ENCODE data around the gene DPM2.

DPM2 gene

GRCh38 chr9:127983847-127984289 is 46.2 kb upstream of the DPM2 start:
- Histone ChIP-seq H3K27me3 (ENCODE audit: low read length) (no peaks in the 10 kb centered on the region), H3K9ac (ENCODE audit: low read length) (peak overlapping the region; percentile 80), H4K20me1 (ENCODE audit: low read depth, low read length) (no peaks in the 10 kb centered on the region), H2AFZ (ENCODE audit: low read depth, low read length, severe bottlenecking) (no peak overlapping the region), H3K4me3 (ENCODE audit: insufficient read depth, low read length, poor library complexity, severe bottlenecking) (peak overlapping the region; percentile 31), H3K9me2 (replicated peaks; ENCODE audit: insufficient read depth, low read length) (no peaks in the 10 kb centered on the region), H3K79me2 (ENCODE audit: insufficient read depth, low read length) (peaks cover 19% of the 10 kb centered on the region), H3K9me3 (ENCODE audit: insufficient read depth, low read length) (no peaks in the 10 kb centered on the region), H3K36me3 (ENCODE audit: low read length) (peaks cover 3% of the 10 kb centered on the region; the same call in 1 of the 2 replicates), H3K4me2 (ENCODE audit: low read depth, low read length, poor library complexity, severe bottlenecking) (peak overlapping the region; percentile 88), H3F3A (ENCODE audit: insufficient read depth) (peaks cover 53% of the 10 kb centered on the region), H3K27ac (ENCODE audit: low read depth, low read length) (peak overlapping the region; percentile 99)
- TF ChIP-seq EZH2phosphoT487 (conservative IDR thresholded peaks at IDR 0.05; ENCODE audit: low read length) = no peak
- no peak for TF ChIP-seq CTCF (IDR thresholded peaks at IDR 0.05; ENCODE audit: insufficient read depth, low read length, poor library complexity, severe bottlenecking)

GRCh38 chr9:127982912-127983311 is 45.3 kb upstream of the DPM2 start:
- Histone ChIP-seq H3K27ac (ENCODE audit: low read depth, low read length) (peak overlapping the region; percentile 99), H2AFZ (ENCODE audit: low read depth, low read length, severe bottlenecking) (no peak overlapping the region), H3K9me2 (replicated peaks; ENCODE audit: insufficient read depth, low read length) (no peaks in the 10 kb centered on the region), H3K4me2 (ENCODE audit: low read depth, low read length, poor library complexity, severe bottlenecking) (peak overlapping the region; percentile 88), H3K27me3 (ENCODE audit: low read length) (no peaks in the 10 kb centered on the region), H4K20me1 (ENCODE audit: low read depth, low read length) (no peaks in the 10 kb centered on the region), H3K9ac (ENCODE audit: low read length) (peak overlapping the region; percentile 80), H3F3A (ENCODE audit: insufficient read depth) (peaks cover 49% of the 10 kb centered on the region), H3K79me2 (ENCODE audit: insufficient read depth, low read length) (peaks cover 28% of the 10 kb centered on the region), H3K9me3 (ENCODE audit: insufficient read depth, low read length) (no peaks in the 10 kb centered on the region), H3K36me3 (ENCODE audit: low read length) (peaks cover 10% of the 10 kb centered on the region; the same call in 1 of the 2 replicates), H3K4me3 (ENCODE audit: insufficient read depth, low read length, poor library complexity, severe bottlenecking) (peak overlapping the region; percentile 31)
- no peak for TF ChIP-seq EZH2phosphoT487 (conservative IDR thresholded peaks at IDR 0.05; ENCODE audit: low read length)
- no peak for TF ChIP-seq CTCF (IDR thresholded peaks at IDR 0.05; ENCODE audit: insufficient read depth, low read length, poor library complexity, severe bottlenecking)

- TF ChIP-seq EZH2phosphoT487 (conservative IDR thresholded peaks at IDR 0.05; ENCODE audit: low read length) = no peak
- TF ChIP-seq CTCF (IDR thresholded peaks at IDR 0.05; ENCODE audit: insufficient read depth, low read length, poor library complexity, severe bottlenecking) = no peak
- Histone ChIP-seq H3K4me2 (ENCODE audit: low read depth, low read length, poor library complexity, severe bottlenecking) (peak overlapping the region; percentile 88), H3K27me3 (ENCODE audit: low read length) (no peaks in the 10 kb centered on the region), H4K20me1 (ENCODE audit: low read depth, low read length) (no peaks in the 10 kb centered on the region; the same call in 1 of the 2 replicates), H3K27ac (ENCODE audit: low read depth, low read length) (peak overlapping the region; percentile 99), H3K9ac (ENCODE audit: low read length) (peak overlapping the region; percentile 80), H2AFZ (ENCODE audit: low read depth, low read length, severe bottlenecking) (no peak overlapping the region), H3K79me2 (ENCODE audit: insufficient read depth, low read length) (peaks cover 41% of the 10 kb centered on the region), H3K9me2 (replicated peaks; ENCODE audit: insufficient read depth, low read length) (no peaks in the 10 kb centered on the region), H3K4me3 (ENCODE audit: insufficient read depth, low read length, poor library complexity, severe bottlenecking) (peak overlapping the region; percentile 54), H3F3A (ENCODE audit: insufficient read depth) (peaks cover 51% of the 10 kb centered on the region), H3K9me3 (ENCODE audit: insufficient read depth, low read length) (no peaks in the 10 kb centered on the region), H3K36me3 (ENCODE audit: low read length) (peaks cover 10% of the 10 kb centered on the region; the same call in 1 of the 2 replicates)
Measured at GRCh38 chr9:127981559-127982121, 44.0 kb upstream of the DPM2 start.
